Activated CD4-positive, alpha-beta T cell treated with anti-CD3 and anti-CD28 coated beads for 1 hour (primary cell): ENCODE measurements around the gene BMPR1B.

Experiments
- DNase-seq: peaks from one replicate; pipeline ENCODE4 v3.0.0-alpha.2; 2020

The BMPR1B gene

DNA sequence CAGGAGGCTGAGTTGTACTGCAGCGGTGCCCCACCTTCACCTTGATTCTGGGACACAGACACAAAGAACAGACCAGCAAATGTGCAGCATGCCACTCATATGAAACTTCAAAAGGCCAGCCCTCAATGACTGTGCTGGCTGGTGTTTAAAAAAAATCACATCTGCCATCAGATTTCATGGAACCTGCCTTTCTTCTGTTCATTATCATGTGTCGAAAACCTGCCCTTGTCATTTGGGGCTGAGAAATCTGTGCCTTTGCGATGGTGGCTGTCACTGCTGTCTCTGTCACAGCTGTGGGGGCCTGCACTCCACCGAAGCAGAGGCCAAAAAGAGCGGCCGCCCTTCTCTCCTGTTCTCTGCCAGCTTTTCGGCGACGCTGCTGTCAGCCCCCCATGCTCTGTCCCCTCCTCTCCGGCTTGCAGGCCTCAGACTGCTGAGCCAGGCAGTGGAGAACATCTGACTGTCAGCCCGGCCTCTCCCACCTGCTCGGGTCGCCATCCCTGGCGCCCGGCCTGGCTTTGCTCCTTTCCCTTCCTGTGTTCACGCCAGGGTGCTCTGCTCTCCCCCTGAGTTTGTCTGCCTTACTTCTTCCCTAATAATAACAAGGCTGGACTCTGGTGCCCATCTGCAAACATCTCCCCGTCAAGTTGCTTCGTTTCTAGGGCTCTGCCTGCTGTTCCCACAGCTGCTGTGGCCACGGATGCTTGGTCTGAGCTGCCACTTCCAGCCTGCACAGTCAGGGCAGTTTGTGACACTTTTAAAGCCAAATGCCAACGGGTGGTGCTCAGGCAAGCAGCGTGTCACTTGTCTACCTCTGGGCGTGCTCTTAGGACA, 435.9 kb downstream of the BMPR1B start:
- no peak for DNase-seq

DNA sequence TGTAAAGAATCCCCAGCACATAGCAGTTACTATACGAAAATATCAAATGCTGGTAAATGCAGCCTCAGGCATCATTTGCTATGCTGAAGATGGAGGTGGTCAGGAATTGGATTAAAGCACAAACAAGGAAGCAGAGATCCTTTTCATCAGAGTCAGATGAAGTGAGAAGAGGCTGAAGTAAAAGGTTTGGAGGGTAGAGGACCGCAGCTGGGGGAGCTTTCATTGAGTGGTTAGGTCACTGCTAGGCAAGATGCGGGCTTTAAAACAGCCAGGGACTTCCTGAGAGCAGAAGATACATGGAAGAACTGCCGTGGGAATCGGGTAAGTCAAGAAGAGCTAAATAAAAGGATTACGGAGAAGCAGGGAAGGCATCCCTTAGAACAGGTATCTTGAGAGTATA, 439.6 kb downstream of the BMPR1B start:
- DNase-seq: no peak

DNA sequence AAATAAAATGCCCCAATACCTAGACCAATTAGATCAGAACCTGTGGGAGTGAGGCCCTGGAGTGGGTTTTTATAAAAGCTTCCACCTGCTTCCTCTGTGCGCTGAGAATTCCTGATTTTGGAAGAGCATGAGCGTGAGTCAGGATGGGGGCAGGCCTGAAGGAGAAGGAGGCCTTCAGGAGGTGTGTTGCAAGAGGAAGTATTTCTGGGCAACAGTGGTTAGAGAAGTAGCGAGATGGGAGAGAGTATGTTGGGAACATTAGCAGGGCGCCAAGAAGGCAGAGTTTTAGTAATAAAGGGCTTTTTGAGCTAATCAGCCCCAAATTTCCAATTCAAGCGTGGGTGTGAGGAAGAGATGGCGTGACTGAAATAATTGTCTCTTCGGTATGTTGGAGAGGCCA, 441.2 kb downstream of the BMPR1B start:
- no peak for DNase-seq

DNA sequence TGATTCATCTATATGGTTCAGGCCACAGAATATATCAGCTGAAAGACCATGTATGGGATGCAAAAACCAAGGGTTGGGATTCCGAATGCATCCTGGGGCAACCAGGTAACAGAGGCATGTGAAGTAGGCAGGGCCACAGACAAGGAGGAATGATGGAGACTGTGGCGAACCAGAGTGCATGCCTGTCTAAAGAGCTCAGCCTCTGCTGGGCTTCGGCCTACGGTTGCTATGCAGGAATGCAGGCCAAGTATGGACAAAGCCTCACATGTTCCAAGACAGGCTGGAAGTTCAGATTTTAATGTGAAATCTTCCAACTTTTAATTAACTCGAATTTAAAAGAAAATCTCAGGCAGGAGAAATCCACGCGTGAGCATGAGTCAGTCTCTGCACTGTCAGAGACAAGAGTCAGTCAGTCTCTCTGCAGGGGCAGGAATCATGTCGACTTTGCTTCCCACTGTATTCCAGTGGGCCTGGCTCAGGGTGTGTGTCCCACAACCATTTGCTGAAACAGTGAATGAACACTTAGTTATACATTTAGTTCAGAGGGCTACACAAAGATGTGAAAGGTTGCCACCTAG, 446.6 kb downstream of the BMPR1B start:
- DNase-seq: no peak

DNA sequence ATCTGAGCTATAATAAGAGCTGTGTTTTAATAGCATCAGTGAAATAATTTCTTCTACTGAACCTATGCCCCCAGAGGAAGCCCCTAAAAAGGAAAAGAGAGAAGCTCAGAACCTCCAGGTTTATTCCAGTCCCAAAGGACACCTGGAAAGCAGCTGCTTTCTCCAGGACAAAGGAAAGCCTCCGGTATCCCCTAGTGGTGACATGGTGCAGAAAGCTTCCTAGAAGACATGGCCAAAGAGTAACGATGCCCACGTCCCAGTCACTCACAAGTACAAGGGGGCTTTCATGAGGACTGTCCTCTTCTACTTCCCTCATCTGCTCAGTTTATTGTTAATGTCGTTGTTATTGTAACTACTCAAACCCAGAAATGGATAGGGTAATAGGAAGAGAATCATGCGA, 447.1 kb downstream of the BMPR1B start:
- DNase-seq: no peak
